GM13977 (cell line): ENCODE data around the gene XAB2.

Experiments
- DNase-seq: peaks from one replicate; pipeline ENCODE4 v3.0.0; 2012; ENCODE audit warnings: low spot score
- CTCF ChIP-seq: IDR thresholded peaks from 2 replicates; pipeline ENCODE4 v1.5.1; 2012; ENCODE audit warnings: mild to moderate bottlenecking, control low read depth; ENCODE audit not compliant: insufficient read depth; ENCODE audit errors: extremely low read depth, missing control alignments
- in situ Hi-C: fragments of 300-500 bp; cut with MboI; formaldehyde crosslinking; loops from one replicate; pipeline ENCODE4 v1.12.0; 2022; ENCODE audit warnings: low sequenced_read_pairs, low pct_unique_long_range_greater_than_20kb, mixed read lengths, inconsistent platforms; ENCODE audit not compliant: unreplicated experiment

Gene XAB2

DNA sequence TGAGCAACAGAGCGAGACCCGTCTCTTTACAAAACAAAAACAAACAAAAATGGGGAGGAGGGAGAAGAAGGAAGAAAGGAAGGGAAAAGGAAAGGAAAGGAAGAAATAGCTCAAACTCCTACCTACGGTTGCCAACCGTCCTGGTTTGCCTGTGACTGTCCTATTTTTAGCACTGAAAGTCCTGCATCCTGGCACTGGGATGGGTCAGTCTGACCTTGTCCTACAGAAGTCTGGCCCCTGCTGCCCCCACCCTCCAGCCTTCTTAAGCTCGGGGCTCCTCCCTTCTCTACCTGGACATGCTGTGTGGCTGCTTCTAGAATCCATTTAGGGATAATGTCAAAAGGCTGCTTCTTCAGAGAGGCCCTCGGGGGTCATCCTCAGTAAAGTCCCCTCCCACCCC is 6.3 kb upstream of the XAB2 start:
- TF ChIP-seq CTCF = no peak
- DNase-seq = no peak
- in situ Hi-C loops = no loop called here

GRCh38 chr19:7633698-7634097 is 4.4 kb upstream of the XAB2 start, which contains the start of gene PCP2:
Gene PCP2, minus strand, starts transcription at chr19:7633719. Its CDS starts 262 bp downstream, at chr19:7633457.
- no peak for TF ChIP-seq CTCF
- in situ Hi-C loops = no loop called here
- DNase-seq = no peak

GRCh38 chr19:7632340-7633203 is 3.2 kb upstream of the XAB2 start:
- TF ChIP-seq CTCF = no peak
- DNase-seq = no peak
- in situ Hi-C loops = no loop called here

GRCh38 chr19:7631577-7631976 is 2.2 kb upstream of the XAB2 start:
- no peak for DNase-seq
- TF ChIP-seq CTCF = no peak

DNA sequence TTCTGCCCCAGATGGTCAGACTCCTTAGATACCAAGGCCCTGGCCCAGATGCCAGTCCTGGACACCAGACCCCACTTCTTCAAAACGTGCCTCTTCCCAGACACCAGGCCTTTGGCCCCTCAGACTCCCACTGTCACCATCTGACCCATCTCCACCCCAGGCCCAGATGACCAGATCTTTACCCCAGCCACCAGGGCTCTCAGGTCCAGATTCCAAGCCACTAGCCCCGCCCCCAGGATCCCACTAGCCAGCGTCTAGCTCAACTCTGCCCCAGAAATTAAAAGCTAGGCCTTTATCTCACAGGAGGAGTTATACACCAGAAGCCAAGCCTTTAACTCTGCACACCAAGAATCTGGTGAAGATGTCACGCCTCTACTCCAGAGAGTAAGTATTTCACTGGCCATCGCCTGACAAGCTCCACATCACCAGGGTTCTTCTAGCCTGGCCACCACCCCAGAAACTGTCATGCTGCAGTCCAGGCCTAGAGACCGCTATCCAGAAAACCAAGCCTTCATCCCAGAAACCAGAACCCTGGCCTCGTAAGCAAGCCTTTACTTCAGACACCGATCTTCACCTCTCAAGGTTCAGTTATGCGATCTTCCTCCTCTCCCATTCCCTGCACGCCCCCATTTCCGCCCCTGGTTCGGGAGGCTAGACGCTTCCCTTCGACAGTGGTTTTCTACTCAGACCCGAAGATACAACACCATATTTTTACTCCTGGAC is 595 bp downstream of the XAB2 start:
- in situ Hi-C loops = no loop called here
- no peak for TF ChIP-seq CTCF
- no peak for DNase-seq

More at GRCh38 chr19:7631577-7631976, 2.2 kb upstream of the XAB2 start:
- in situ Hi-C loops = no loop called here

DNA sequence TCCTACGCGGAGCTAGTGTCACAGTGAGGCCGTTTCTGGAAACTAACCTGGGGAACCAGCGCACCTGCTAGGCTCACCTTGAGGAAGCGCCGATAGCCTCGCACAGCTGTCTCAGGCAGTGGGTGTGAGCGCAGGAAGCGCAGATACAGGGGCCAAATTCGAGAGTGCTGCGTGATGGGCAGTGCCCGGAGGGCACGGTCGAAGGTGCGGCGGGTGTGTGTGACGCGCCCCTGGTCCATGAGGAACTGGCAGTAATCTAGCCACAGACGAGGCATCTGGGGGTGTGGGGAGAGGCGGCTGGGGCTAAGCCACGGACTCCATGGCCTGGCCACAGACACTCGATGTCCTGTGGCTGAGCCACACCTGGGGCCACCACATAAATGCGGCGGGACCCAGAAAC is 2.2 kb downstream of the XAB2 start:
- DNase-seq = no peak
- TF ChIP-seq CTCF = no peak
- in situ Hi-C loops = no loop called here
